Loucy (cell line): Measurements from ENCODE around the gene TRPM8.

Experiments used
- EZH2phosphoT487 ChIP-seq: fragments of 200-600 bp; IDR thresholded peaks from 2 replicates; pipeline ENCODE4 v1.6.1; 2018; ENCODE audit warnings: antibody characterized with exemption, mild to moderate bottlenecking, moderate library complexity, borderline replicate concordance
- TF ChIP-seq, protein P1 (sequence below): fragments of 200-600 bp; sonication (generic); conservative IDR thresholded peaks from 2 replicates; pipeline ENCODE4 v1.5.1; 2014; ENCODE audit warnings: mild to moderate bottlenecking, antibody characterized with exemption, low read length

DNA sequence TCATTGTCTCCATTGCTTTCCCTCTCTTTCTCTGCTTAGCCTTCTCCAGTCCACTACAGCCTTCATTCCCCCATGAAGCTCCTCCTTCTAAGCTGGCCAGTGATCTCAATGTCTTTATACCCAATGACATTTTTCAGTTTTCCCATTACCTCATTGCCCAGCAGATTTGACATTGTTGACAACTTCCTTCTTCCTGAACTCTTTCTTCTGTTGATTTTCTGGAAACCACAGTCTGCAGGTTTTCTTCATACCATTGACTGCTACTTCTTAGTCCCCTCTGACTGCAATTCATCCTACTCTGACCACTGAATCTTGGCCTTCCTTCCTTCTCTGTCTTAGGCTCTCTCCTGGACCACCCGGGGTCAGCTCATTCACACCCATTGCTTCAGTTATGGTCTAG lies 110.5 kb downstream of the TRPM8 start:
- TF ChIP-seq, protein P1, sequence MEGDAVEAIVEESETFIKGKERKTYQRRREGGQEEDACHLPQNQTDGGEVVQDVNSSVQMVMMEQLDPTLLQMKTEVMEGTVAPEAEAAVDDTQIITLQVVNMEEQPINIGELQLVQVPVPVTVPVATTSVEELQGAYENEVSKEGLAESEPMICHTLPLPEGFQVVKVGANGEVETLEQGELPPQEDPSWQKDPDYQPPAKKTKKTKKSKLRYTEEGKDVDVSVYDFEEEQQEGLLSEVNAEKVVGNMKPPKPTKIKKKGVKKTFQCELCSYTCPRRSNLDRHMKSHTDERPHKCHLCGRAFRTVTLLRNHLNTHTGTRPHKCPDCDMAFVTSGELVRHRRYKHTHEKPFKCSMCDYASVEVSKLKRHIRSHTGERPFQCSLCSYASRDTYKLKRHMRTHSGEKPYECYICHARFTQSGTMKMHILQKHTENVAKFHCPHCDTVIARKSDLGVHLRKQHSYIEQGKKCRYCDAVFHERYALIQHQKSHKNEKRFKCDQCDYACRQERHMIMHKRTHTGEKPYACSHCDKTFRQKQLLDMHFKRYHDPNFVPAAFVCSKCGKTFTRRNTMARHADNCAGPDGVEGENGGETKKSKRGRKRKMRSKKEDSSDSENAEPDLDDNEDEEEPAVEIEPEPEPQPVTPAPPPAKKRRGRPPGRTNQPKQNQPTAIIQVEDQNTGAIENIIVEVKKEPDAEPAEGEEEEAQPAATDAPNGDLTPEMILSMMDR = no peak
- TF ChIP-seq EZH2phosphoT487 = no peak
